ENCODE measurements around the gene GABRB1.

- TF ChIP-seq CTCF (IDR thresholded peaks at IDR 0.05): no peak
- TF ChIP-seq POLR2A (IDR thresholded peaks at IDR 0.05): no peak
Measured at GRCh38 chr4:47000406-47000805, 31.0 kb upstream of the GABRB1 start.

Data from adrenal gland (tissue), 5 donors.